Tibial nerve (tissue), 4 donors: ENCODE results near the gene KIZ.

Experiments used
- EP300 ChIP-seq, 2 donors: sonication (generic); formaldehyde crosslinking; IDR thresholded peaks; one replicate each; pipeline ENCODE4 v1.6.1; 2017; ENCODE audit warnings: antibody characterized with exemption in 2 of 2, mild to moderate bottlenecking in 1 of 2
- TF ChIP-seq, protein P1 (sequence below), 5 experiments: fragments of 200-600 bp in 3 of 5; fragments of 450-650 bp in 2 of 5; sonication (generic) in 3 of 5; IDR thresholded peaks; one replicate each; pipeline ENCODE4 v1.5.1; 2016 to 2019; ENCODE audit warnings: antibody characterized with exemption in 5 of 5, mild to moderate bottlenecking in 3 of 5, moderate library complexity in 2 of 5

DNA sequence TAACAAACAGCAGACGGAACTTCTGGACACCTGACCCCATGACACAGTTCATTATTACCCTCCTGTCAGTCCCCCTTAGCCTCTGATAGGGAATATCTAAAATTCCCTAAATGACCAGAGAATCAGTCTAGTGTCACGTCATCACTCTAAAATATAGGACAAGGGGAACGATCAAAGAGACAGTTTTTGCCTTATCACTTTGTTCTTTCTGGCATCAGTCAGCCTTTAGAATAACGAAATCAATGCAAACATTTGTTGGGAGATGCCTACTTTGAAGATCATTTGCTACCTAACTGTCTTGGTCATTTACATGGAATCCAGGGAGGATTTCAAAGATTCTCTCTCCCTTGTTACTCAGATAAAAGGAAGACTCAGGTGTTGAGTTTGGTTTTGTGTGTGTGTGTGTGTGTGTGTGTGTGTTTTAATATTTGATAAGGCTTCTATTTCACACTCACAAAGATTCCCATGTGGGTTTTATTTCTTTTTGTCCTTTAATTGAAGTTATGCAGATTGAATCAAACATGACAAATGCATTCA lies 48.0 kb upstream of the KIZ start:
- TF ChIP-seq, protein P1, sequence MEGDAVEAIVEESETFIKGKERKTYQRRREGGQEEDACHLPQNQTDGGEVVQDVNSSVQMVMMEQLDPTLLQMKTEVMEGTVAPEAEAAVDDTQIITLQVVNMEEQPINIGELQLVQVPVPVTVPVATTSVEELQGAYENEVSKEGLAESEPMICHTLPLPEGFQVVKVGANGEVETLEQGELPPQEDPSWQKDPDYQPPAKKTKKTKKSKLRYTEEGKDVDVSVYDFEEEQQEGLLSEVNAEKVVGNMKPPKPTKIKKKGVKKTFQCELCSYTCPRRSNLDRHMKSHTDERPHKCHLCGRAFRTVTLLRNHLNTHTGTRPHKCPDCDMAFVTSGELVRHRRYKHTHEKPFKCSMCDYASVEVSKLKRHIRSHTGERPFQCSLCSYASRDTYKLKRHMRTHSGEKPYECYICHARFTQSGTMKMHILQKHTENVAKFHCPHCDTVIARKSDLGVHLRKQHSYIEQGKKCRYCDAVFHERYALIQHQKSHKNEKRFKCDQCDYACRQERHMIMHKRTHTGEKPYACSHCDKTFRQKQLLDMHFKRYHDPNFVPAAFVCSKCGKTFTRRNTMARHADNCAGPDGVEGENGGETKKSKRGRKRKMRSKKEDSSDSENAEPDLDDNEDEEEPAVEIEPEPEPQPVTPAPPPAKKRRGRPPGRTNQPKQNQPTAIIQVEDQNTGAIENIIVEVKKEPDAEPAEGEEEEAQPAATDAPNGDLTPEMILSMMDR (IDR thresholded peaks at IDR 0.05): no peak
- TF ChIP-seq EP300 (IDR thresholded peaks at IDR 0.05): no peak
